Measurements from ENCODE around the gene CNTFR. TPM values are rescaled to one million over a fixed set of nuclear protein-coding genes. Genes with fewer than 3 reads are reported as not detected.

Gene CNTFR
- total RNA-seq, 1 donor from 2014 or later: 1.1 TPM

GRCh38 chr9:34514816-34515215, 74.7 kb downstream of the CNTFR start:
- H3K4me3 ChIP-seq (ENCODE audit: low read depth, low read length): no peak overlapping the region
- no peaks in the 10 kb centered on the region for H3K36me3 ChIP-seq (ENCODE audit: control insufficient read depth, insufficient read depth, low read length)
- H3K27me3 ChIP-seq (ENCODE audit: control insufficient read depth, insufficient read depth, low read length): peaks cover 38% of the 10 kb centered on the region
- no peak for TF ChIP-seq CTCF (IDR thresholded peaks at IDR 0.05; ENCODE audit: insufficient read depth, low read length, poor library complexity, severe bottlenecking)
- DNase-seq (ENCODE audit: low read depth): no peak

- TF ChIP-seq CTCF (IDR thresholded peaks at IDR 0.05; ENCODE audit: insufficient read depth, low read length, poor library complexity, severe bottlenecking): no peak
- Histone ChIP-seq H3K27me3 (ENCODE audit: control insufficient read depth, insufficient read depth, low read length) (peaks cover 35% of the 10 kb centered on the region), H3K4me3 (ENCODE audit: low read depth, low read length) (no peak overlapping the region), H3K36me3 (ENCODE audit: control insufficient read depth, insufficient read depth, low read length) (no peaks in the 10 kb centered on the region)
- DNase-seq (ENCODE audit: low read depth): no peak
These were observed 75.1 kb downstream of the CNTFR start for GRCh38 chr9:34514401-34514800.

- Histone ChIP-seq H3K27me3 (ENCODE audit: control insufficient read depth, insufficient read depth, low read length) (peaks cover 35% of the 10 kb centered on the region), H3K36me3 (ENCODE audit: control insufficient read depth, insufficient read depth, low read length) (no peaks in the 10 kb centered on the region), H3K4me3 (ENCODE audit: low read depth, low read length) (no peak overlapping the region)
- no peak for TF ChIP-seq CTCF (IDR thresholded peaks at IDR 0.05; ENCODE audit: insufficient read depth, low read length, poor library complexity, severe bottlenecking)
- no peak for DNase-seq (ENCODE audit: low read depth)
These were observed 75.8 kb downstream of the CNTFR start for GRCh38 chr9:34513567-34514214.

GRCh38 chr9:34512131-34513078, 77.1 kb downstream of the CNTFR start:
- no peaks in the 10 kb centered on the region for H3K36me3 ChIP-seq (ENCODE audit: control insufficient read depth, insufficient read depth, low read length)
- no peak for DNase-seq (ENCODE audit: low read depth)
- no peak overlapping the region for H3K4me3 ChIP-seq (ENCODE audit: low read depth, low read length)
- TF ChIP-seq CTCF (IDR thresholded peaks at IDR 0.05; ENCODE audit: insufficient read depth, low read length, poor library complexity, severe bottlenecking): no peak
- peaks cover 29% of the 10 kb centered on the region for H3K27me3 ChIP-seq (ENCODE audit: control insufficient read depth, insufficient read depth, low read length)

GRCh38 chr9:34510497-34511468, 78.7 kb downstream of the CNTFR start:
- DNase-seq (ENCODE audit: low read depth): no peak
- no peak overlapping the region for H3K4me3 ChIP-seq (ENCODE audit: low read depth, low read length)
- no peak for TF ChIP-seq CTCF (IDR thresholded peaks at IDR 0.05; ENCODE audit: insufficient read depth, low read length, poor library complexity, severe bottlenecking)
- peaks cover 37% of the 10 kb centered on the region for H3K27me3 ChIP-seq (ENCODE audit: control insufficient read depth, insufficient read depth, low read length)
- no peaks in the 10 kb centered on the region for H3K36me3 ChIP-seq (ENCODE audit: control insufficient read depth, insufficient read depth, low read length)
